Muscle of leg (tissue), 11 donors: ENCODE measurements around the gene BDH1. TPM values are rescaled to one million over a fixed set of nuclear protein-coding genes. Genes with fewer than 3 reads are reported as not detected.
"Not testable (repeated sequence)": the region's sequence is repeated elsewhere in the genome, so short reads cannot be mapped to it uniquely, and the experiment has no call there.

ENCODE experiments used
- DNase-seq: peaks from one replicate; pipeline ENCODE4 v3.0.0; 2013
- H3K27ac ChIP-seq: one replicate; pipeline ENCODE4 v1.5.1; 2013; ENCODE audit warnings: mild to moderate bottlenecking, low read length, control low read depth
- H3K27me3 ChIP-seq: one replicate; pipeline ENCODE4 v1.6.1; 2013; ENCODE audit warnings: low read length; ENCODE audit not compliant: control insufficient read depth, insufficient read depth
- H3K36me3 ChIP-seq: one replicate; pipeline ENCODE4 v1.6.1; 2013; ENCODE audit warnings: low read length; ENCODE audit not compliant: control insufficient read depth, insufficient read depth
- H3K4me1 ChIP-seq: one replicate; pipeline ENCODE4 v1.6.1; 2013; ENCODE audit warnings: low read length; ENCODE audit not compliant: control insufficient read depth, insufficient read depth
- H3K4me3 ChIP-seq: one replicate; pipeline ENCODE4 v1.5.1; 2013; ENCODE audit warnings: low read length, control low read depth
- H3K9me3 ChIP-seq: replicated peaks from 2 replicates; pipeline ENCODE4 v1.6.1; 2013; ENCODE audit warnings: low read depth, low read length; ENCODE audit not compliant: control insufficient read depth
- WGBS: methylation state at CpG from one replicate; pipeline ENCODE4 v1.1.5; 2013; ENCODE audit warnings: missing lambda C conversion rate; ENCODE audit not compliant: insufficient coverage; 5-methylcytosine and 5-hydroxymethylcytosine counted together
- polyA plus RNA-seq, 8 donors: library from polyadenylated mRNA; unstranded; fragments of 120-200 nt; gene quantifications; one replicate each; pipeline versions ENCODE4 v1.2.1 to v1.2.3, GENCODE V29; 2013; ENCODE audit warnings: inconsistent platforms in 1 of 8, low replicate concordance in 1 of 8; ENCODE audit not compliant: insufficient read length in 8 of 8, insufficient read depth in 1 of 8
- total RNA-seq: library from RNA; stranded (reverse); fragments of 120-200 nt; gene quantifications from one replicate; pipeline ENCODE4 v1.2.4, GENCODE V29; 2013

The BDH1 gene
- total and polyA plus RNA-seq, 9 donors = 3.2 to 7.4 (median 3.9) TPM

GRCh38 chr3:197580253-197580691 is 24.5 kb upstream of the BDH1 start:
- WGBS = 68% methylated on average over 6 of the region's 9 CpGs
- Histone ChIP-seq H3K36me3 (no peaks in the 10 kb centered on the region), H3K4me1 (no peaks in the 10 kb centered on the region), H3K27me3 (peaks cover under 1% of the 10 kb centered on the region), H3K27ac (no peak overlapping the region), H3K9me3 (no peaks in the 10 kb centered on the region), H3K4me3 (no peak overlapping the region)
- DNase-seq = no peak

- Histone ChIP-seq H3K27me3 (peaks cover 6% of the 10 kb centered on the region), H3K9me3 (no peaks in the 10 kb centered on the region), H3K36me3 (no peaks in the 10 kb centered on the region), H3K27ac (no peak overlapping the region), H3K4me3 (no peak overlapping the region), H3K4me1 (no peaks in the 10 kb centered on the region)
- 93% methylated on average over 4 of the region's 6 CpGs for WGBS
- no peak for DNase-seq
Measured at GRCh38 chr3:197578376-197578775, 22.6 kb upstream of the BDH1 start.

- Histone ChIP-seq H3K27ac (no peak overlapping the region), H3K9me3 (no peaks in the 10 kb centered on the region), H3K36me3 (no peaks in the 10 kb centered on the region), H3K4me1 (no peaks in the 10 kb centered on the region), H3K4me3 (no peak overlapping the region), H3K27me3 (peaks cover 6% of the 10 kb centered on the region)
- WGBS = 82% methylated on average over 11 of the region's 13 CpGs
- DNase-seq = no peak
Measured at GRCh38 chr3:197577366-197578074, 21.8 kb upstream of the BDH1 start.

GRCh38 chr3:197576838-197577237 is 21.1 kb upstream of the BDH1 start:
- no peaks in the 10 kb centered on the region for H3K4me1 ChIP-seq
- H3K36me3 ChIP-seq = no peaks in the 10 kb centered on the region
- H3K4me3 ChIP-seq = no peak overlapping the region
- DNase-seq = no peak
- no peak overlapping the region for H3K27ac ChIP-seq
- peaks cover 6% of the 10 kb centered on the region for H3K27me3 ChIP-seq
- 64% methylated on average over 5 of the region's 8 CpGs for WGBS
- no peaks in the 10 kb centered on the region for H3K9me3 ChIP-seq

GRCh38 chr3:197575362-197575761 is 19.6 kb upstream of the BDH1 start:
- Histone ChIP-seq H3K27ac (no peak overlapping the region), H3K27me3 (peaks cover 6% of the 10 kb centered on the region), H3K36me3 (no peaks in the 10 kb centered on the region), H3K4me1 (no peaks in the 10 kb centered on the region), H3K4me3 (no peak overlapping the region), H3K9me3 (no peaks in the 10 kb centered on the region)
- no peak for DNase-seq
- 91% methylated on average over 4 of the region's 5 CpGs for WGBS

- not testable (repeated sequence) for H3K36me3 ChIP-seq, H3K4me1 ChIP-seq, DNase-seq, H3K27ac ChIP-seq, H3K9me3 ChIP-seq, H3K4me3 ChIP-seq, H3K27me3 ChIP-seq
- WGBS = 44% methylated on average over 1 of the region's 4 CpGs
Measured at GRCh38 chr3:197574396-197574991, 18.7 kb upstream of the BDH1 start.

GRCh38 chr3:197573048-197573767 is 17.4 kb upstream of the BDH1 start:
- H3K9me3 ChIP-seq = no peaks in the 10 kb centered on the region
- H3K4me1 ChIP-seq = no peaks in the 10 kb centered on the region
- H3K27ac ChIP-seq = no peak overlapping the region
- 56% methylated on average over 6 of the region's 6 CpGs for WGBS
- DNase-seq = no peak
- no peaks in the 10 kb centered on the region for H3K36me3 ChIP-seq
- H3K4me3 ChIP-seq = no peak overlapping the region
- H3K27me3 ChIP-seq = peaks cover 6% of the 10 kb centered on the region

GRCh38 chr3:197571880-197572172 is 16.1 kb upstream of the BDH1 start:
- not testable (repeated sequence) for H3K27ac ChIP-seq, H3K9me3 ChIP-seq, H3K4me1 ChIP-seq, H3K36me3 ChIP-seq, DNase-seq, H3K4me3 ChIP-seq, H3K27me3 ChIP-seq

- not testable (repeated sequence) for H3K4me1 ChIP-seq, H3K27me3 ChIP-seq, H3K27ac ChIP-seq, H3K4me3 ChIP-seq, H3K36me3 ChIP-seq, H3K9me3 ChIP-seq, DNase-seq
- WGBS = 100% methylated on average over 1 of the region's 4 CpGs
Measured at GRCh38 chr3:197571074-197571879, 15.5 kb upstream of the BDH1 start.

- H3K36me3 ChIP-seq, H3K4me1 ChIP-seq, H3K27me3 ChIP-seq, H3K27ac ChIP-seq, H3K9me3 ChIP-seq, H3K4me3 ChIP-seq, DNase-seq: not testable (repeated sequence)
- WGBS = 80% methylated on average over 1 of the region's 2 CpGs
Measured at GRCh38 chr3:197569433-197569832, 13.7 kb upstream of the BDH1 start.
